OCI-LY1 (cell line): ENCODE results near the gene SH2B3.

Source experiments
- H2AFZ ChIP-seq: fragments of 200-600 bp; sonication (generic), shearing (Covaris generic); 2 replicates; pipeline ENCODE4 v1.6.0; 2014; ENCODE audit warnings: antibody characterized with exemption, mild to moderate bottlenecking, low read length
- H3F3A ChIP-seq: fragments of 200-600 bp; sonication (generic), shearing (Covaris generic); 2 replicates; pipeline ENCODE4 v1.6.0; 2014; ENCODE audit warnings: mild to moderate bottlenecking, antibody characterized with exemption, low read length, moderate library complexity; ENCODE audit not compliant: insufficient read depth
- H3K27ac ChIP-seq: fragments of 200-600 bp; sonication (generic); 2 replicates; pipeline ENCODE4 v1.5.1; 2014; ENCODE audit warnings: low read length, mixed run types, mild to moderate bottlenecking, low read depth; ENCODE audit not compliant: poor library complexity, severe bottlenecking
- H3K27me3 ChIP-seq: fragments of 200-600 bp; sonication (generic); 2 replicates; pipeline ENCODE4 v1.6.0; 2014; ENCODE audit warnings: antibody characterized with exemption, mild to moderate bottlenecking, low read length, moderate library complexity; ENCODE audit not compliant: insufficient read depth
- H3K36me3 ChIP-seq: fragments of 200-600 bp; sonication (generic); 2 replicates; pipeline ENCODE4 v1.6.1; 2014; ENCODE audit warnings: mild to moderate bottlenecking, antibody characterized with exemption, low read length, moderate library complexity, mixed read lengths; ENCODE audit not compliant: insufficient read depth
- H3K4me1 ChIP-seq: fragments of 200-600 bp; sonication (generic); 2 replicates; pipeline ENCODE4 v1.5.1; 2014; ENCODE audit warnings: mild to moderate bottlenecking, low read length, moderate library complexity; ENCODE audit not compliant: insufficient read depth, severe bottlenecking
- H3K4me2 ChIP-seq: fragments of 200-600 bp; sonication (generic), shearing (Covaris generic); 2 replicates; pipeline ENCODE4 v1.6.1; 2014; ENCODE audit warnings: low read length
- H3K4me3 ChIP-seq: fragments of 200-600 bp; sonication (generic); 2 replicates; pipeline ENCODE4 v1.5.1; 2014; ENCODE audit warnings: low read length, low read depth, mild to moderate bottlenecking, mixed read lengths; ENCODE audit not compliant: poor library complexity, severe bottlenecking
- H3K79me2 ChIP-seq: fragments of 200-600 bp; shearing (Covaris generic); 2 replicates; pipeline ENCODE4 v1.6.1; 2016; ENCODE audit warnings: mixed run types, low read length, mixed read lengths; ENCODE audit not compliant: insufficient read depth
- H3K9ac ChIP-seq: fragments of 200-600 bp; sonication (generic), shearing (Covaris generic); 2 replicates; pipeline ENCODE4 v1.6.1; 2014; ENCODE audit warnings: mild to moderate bottlenecking, low read length, mixed read lengths
- H3K9me2 ChIP-seq: fragments of 200-600 bp; sonication (generic), shearing (Covaris generic); 2 replicates; pipeline ENCODE4 v1.6.1; 2014; ENCODE audit warnings: low read depth, mild to moderate bottlenecking, low read length, mixed read lengths
- H3K9me3 ChIP-seq: fragments of 200-600 bp; shearing (Covaris generic); 2 replicates; pipeline ENCODE4 v1.6.1; 2014; ENCODE audit warnings: low read length, mixed read lengths
- H4K20me1 ChIP-seq: fragments of 200-600 bp; sonication (generic), shearing (Covaris generic); 2 replicates; pipeline ENCODE4 v1.6.0; 2016; ENCODE audit warnings: mild to moderate bottlenecking, low read length; ENCODE audit not compliant: insufficient read depth
- EZH2 ChIP-seq: fragments of 200-600 bp; sonication (generic), shearing (Covaris generic); IDR thresholded peaks from 2 replicates; pipeline ENCODE4 v1.8.0; 2017; ENCODE audit warnings: borderline replicate concordance, mixed run types, mild to moderate bottlenecking, antibody characterized with exemption, low read length, moderate library complexity, mixed read lengths
- TF ChIP-seq, protein P1 (sequence below): fragments of 200-600 bp; sonication (generic), shearing (Covaris generic); IDR thresholded peaks from 2 replicates; pipeline ENCODE4 v1.5.1; 2017; ENCODE audit warnings: mild to moderate bottlenecking, antibody characterized with exemption, low read length, moderate library complexity, mixed read lengths

The SH2B3 gene

DNA sequence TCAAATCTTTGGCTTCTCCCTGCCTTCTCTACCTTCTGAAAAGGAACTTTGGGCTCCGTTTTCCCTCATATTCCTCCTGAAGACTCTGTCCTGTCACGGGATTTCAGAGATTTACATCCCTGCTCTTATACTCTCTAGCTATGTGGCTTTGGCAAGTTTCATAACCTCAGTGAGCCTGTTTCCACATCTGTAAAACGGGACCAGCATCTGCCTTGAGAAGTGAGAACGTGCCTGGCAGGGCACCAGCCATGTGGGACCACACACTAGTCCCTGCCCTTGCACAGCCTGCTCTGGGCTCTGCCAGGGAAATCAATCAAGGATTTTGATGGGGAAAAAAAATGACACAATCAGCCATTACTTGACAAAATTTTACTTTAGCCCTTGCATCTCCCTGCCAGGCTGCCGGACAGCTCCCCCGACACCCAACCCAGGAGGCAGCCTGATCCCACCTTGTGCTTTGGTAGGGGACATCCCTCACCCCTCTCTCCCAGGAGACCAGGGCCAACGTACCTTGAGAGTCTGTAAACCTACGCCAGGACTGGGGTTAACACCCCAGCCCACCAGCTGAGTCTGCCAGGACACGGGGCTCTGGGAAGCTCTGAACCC lies 45.3 kb upstream of the SH2B3 start:
- Histone ChIP-seq H3K27me3 (no peaks in the 10 kb centered on the region), H2AFZ (no peak overlapping the region), H4K20me1 (no peaks in the 10 kb centered on the region), H3K9me2 (no peaks in the 10 kb centered on the region), H3F3A (no peaks in the 10 kb centered on the region), H3K4me2 (no peak overlapping the region), H3K9me3 (no peaks in the 10 kb centered on the region), H3K27ac (no peak overlapping the region), H3K79me2 (no peaks in the 10 kb centered on the region), H3K4me1 (peaks cover under 1% of the 10 kb centered on the region), H3K36me3 (no peaks in the 10 kb centered on the region), H3K4me3 (no peak overlapping the region), H3K9ac (no peak overlapping the region)
- TF ChIP-seq, protein P1, sequence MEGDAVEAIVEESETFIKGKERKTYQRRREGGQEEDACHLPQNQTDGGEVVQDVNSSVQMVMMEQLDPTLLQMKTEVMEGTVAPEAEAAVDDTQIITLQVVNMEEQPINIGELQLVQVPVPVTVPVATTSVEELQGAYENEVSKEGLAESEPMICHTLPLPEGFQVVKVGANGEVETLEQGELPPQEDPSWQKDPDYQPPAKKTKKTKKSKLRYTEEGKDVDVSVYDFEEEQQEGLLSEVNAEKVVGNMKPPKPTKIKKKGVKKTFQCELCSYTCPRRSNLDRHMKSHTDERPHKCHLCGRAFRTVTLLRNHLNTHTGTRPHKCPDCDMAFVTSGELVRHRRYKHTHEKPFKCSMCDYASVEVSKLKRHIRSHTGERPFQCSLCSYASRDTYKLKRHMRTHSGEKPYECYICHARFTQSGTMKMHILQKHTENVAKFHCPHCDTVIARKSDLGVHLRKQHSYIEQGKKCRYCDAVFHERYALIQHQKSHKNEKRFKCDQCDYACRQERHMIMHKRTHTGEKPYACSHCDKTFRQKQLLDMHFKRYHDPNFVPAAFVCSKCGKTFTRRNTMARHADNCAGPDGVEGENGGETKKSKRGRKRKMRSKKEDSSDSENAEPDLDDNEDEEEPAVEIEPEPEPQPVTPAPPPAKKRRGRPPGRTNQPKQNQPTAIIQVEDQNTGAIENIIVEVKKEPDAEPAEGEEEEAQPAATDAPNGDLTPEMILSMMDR: no peak
- TF ChIP-seq EZH2: no peak

DNA sequence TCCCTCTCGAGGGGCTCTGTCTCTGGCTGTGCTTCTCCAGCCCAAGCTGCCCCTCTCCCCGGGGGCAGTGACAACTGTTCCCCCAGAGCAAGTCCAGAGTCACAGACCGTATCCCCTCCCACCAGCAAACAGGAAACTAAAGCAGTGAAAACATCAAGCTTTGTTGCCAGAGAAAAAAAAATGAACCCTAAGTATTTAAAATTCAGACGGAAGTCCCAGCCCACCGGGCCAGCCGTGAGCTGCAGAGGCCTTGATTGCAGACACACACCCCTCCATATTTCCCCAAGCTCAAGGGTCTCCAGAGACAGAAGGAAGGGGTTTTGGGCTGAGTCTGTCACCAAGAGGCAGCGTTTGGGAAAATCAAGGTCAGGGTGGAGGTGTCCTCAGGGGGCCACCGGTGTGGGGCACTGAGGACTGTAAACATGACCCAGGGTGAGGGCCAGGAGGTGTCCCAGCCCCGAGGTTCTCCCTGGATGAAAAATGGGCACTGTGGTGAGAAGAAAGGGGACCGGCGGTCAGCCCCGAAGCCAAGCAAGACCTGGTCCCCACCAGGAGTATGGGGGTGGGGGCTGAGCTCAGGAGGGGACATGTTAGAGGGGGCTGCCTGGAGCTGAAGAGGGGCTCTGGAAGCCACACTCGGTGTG lies 44.5 kb upstream of the SH2B3 start:
- Histone ChIP-seq H3K27me3 (no peaks in the 10 kb centered on the region), H3F3A (no peaks in the 10 kb centered on the region), H3K4me3 (no peak overlapping the region), H4K20me1 (no peaks in the 10 kb centered on the region), H3K79me2 (no peaks in the 10 kb centered on the region), H3K36me3 (no peaks in the 10 kb centered on the region), H3K9ac (no peak overlapping the region), H3K9me2 (no peaks in the 10 kb centered on the region), H3K4me1 (no peaks in the 10 kb centered on the region), H3K9me3 (no peaks in the 10 kb centered on the region), H2AFZ (no peak overlapping the region), H3K4me2 (no peak overlapping the region), H3K27ac (no peak overlapping the region)
- TF ChIP-seq EZH2: no peak
- TF ChIP-seq, protein P1: no peak

DNA sequence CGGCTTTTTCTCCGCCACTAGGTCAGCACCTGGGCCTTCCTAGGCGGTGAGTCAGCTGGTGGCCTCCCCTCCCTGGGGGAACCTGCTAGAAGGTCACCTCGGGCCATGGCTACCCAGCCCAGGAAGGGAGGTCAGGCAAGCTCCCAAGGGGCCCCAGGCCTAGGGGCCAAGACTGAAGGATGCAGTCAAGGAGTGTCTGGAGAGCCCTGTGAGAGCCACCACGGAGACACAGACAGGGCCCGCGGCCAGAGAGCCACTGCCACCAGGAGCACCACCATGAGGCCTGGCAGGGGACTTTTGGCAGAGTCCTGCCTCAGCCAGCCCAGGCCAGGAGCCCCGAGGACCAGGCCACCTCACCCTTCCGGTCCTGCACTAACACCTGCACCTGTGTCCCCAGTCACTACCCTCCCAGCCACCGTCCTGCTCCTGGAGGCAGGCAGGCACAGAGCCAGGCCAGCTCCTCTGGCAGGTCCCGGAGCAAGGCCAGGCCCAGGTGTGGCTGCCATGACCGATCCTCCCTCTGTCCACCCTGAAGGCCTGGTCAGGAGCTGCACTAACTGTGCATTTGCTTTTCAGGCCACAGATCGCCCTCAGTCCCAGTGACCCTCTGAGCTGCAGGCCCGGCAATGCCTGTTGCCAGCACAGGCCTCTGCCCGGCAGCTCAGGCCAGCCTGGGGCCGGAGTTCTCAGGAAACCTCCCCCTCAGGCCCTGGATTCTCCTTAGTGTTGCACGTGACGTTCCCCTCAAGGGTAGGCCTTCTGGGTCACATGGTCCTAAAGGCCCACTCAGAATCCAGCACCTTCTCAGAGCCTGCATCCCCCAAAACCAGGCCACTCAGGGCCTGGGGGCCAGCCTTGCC lies 43.8 kb upstream of the SH2B3 start:
- H3K9me2 ChIP-seq: no peaks in the 10 kb centered on the region
- H3K4me1 ChIP-seq: no peaks in the 10 kb centered on the region
- H3K27me3 ChIP-seq: no peaks in the 10 kb centered on the region
- H2AFZ ChIP-seq: no peak overlapping the region
- H3K4me2 ChIP-seq: no peak overlapping the region
- no peaks in the 10 kb centered on the region for H3K9me3 ChIP-seq
- H3K4me3 ChIP-seq: no peak overlapping the region
- H3K9ac ChIP-seq: no peak overlapping the region
- H3K79me2 ChIP-seq: no peaks in the 10 kb centered on the region
- H3K36me3 ChIP-seq: no peaks in the 10 kb centered on the region
- no peaks in the 10 kb centered on the region for H4K20me1 ChIP-seq
- H3F3A ChIP-seq: no peaks in the 10 kb centered on the region
- H3K27ac ChIP-seq: no peak overlapping the region
- TF ChIP-seq, protein P1: no peak
- no peak for TF ChIP-seq EZH2
